Caco-2 (cell line): ENCODE data around the gene ZCCHC10. TPM values are rescaled to one million over a fixed set of nuclear protein-coding genes. Genes with fewer than 3 reads are reported as not detected.

Experiments
- BruUV-seq: library from RNA; stranded (reverse); fragments of 400-500 nt; replicated peaks from 2 replicates; lab custom pipeline; 2021; lab: Mats Ljungman, UMichigan
- CTCF ChIA-PET: fragments of 300-600 bp; sonication (Branson Sonifier 250); formaldehyde crosslinking; loops from one replicate; lab custom pipeline; 2022; ENCODE audit warnings: antibody characterized with exemption; lab: Charles Lee
- POLR2A ChIA-PET: fragments of 300-600 bp; sonication (Branson Sonifier 250); formaldehyde crosslinking; loops from one replicate; lab custom pipeline; 2022; ENCODE audit warnings: antibody characterized with exemption; lab: Charles Lee
- DNase-seq, 2 experiments: peaks; one replicate each; pipeline versions ENCODE4 v3.0.0 to v3.0.0-alpha.2; 2020 to 2022
- H3K27me3 ChIP-seq: replicated peaks from 2 replicates; pipeline ENCODE4 v1.6.0; 2011; ENCODE audit warnings: low read length; ENCODE audit not compliant: control insufficient read depth, insufficient read depth
- H3K36me3 ChIP-seq: 2 replicates; pipeline ENCODE4 v1.5.1; 2011; ENCODE audit warnings: low read length; ENCODE audit not compliant: control insufficient read depth, insufficient read depth
- H3K4me1 ChIP-seq: fragments of 250-450 bp; sonication (Bioruptor Pico); 2 replicates; pipeline ENCODE4 v1.5.1; 2020; ENCODE audit warnings: mild to moderate bottlenecking
- H3K4me3 ChIP-seq: 2 replicates; pipeline ENCODE4 v1.5.1; 2011; ENCODE audit warnings: low read depth, mild to moderate bottlenecking, control low read depth, low read length
- H3K9me3 ChIP-seq: fragments of 250-450 bp; sonication (Bioruptor Pico); 2 replicates; pipeline ENCODE4 v1.5.1; 2020; ENCODE audit warnings: mild to moderate bottlenecking, moderate library complexity
- H3K27ac Mint-ChIP-seq: one replicate; pipeline ENCODE4 v1.8.0; 2022; ENCODE audit warnings: mixed read lengths; ENCODE audit not compliant: unreplicated experiment
- H3K27me3 Mint-ChIP-seq: one replicate; pipeline ENCODE4 v1.8.0; 2022; ENCODE audit warnings: mixed read lengths; ENCODE audit not compliant: insufficient read depth, unreplicated experiment
- H3K36me3 Mint-ChIP-seq: one replicate; pipeline ENCODE4 v1.8.0; 2022; ENCODE audit warnings: mild to moderate bottlenecking, mixed read lengths; ENCODE audit not compliant: insufficient read depth, unreplicated experiment
- H3K4me1 Mint-ChIP-seq: one replicate; pipeline ENCODE4 v1.8.0; 2022; ENCODE audit warnings: low read depth, mixed read lengths; ENCODE audit not compliant: unreplicated experiment
- H3K4me3 Mint-ChIP-seq: one replicate; pipeline ENCODE4 v1.8.0; 2022; ENCODE audit warnings: mild to moderate bottlenecking, moderate library complexity, mixed read lengths; ENCODE audit not compliant: unreplicated experiment
- H3K9me3 Mint-ChIP-seq: one replicate; pipeline ENCODE4 v1.8.0; 2022; ENCODE audit warnings: mixed read lengths; ENCODE audit not compliant: unreplicated experiment
- CTCF ChIP-seq, 2 experiments: fragments of 200-600 bp in 1 of 2; IDR thresholded peaks; 1 replicate in 1 of 2; 2 replicates in 1 of 2; pipeline versions ENCODE4 v1.5.1 to v1.8.0; 2011 to 2022; ENCODE audit warnings: antibody characterized with exemption in 1 of 2, control low read depth in 1 of 2, inconsistent platforms in 1 of 2, low read depth in 1 of 2, low read length in 1 of 2, mild to moderate bottlenecking in 1 of 2, moderate library complexity in 1 of 2; ENCODE audit not compliant: insufficient read depth in 1 of 2, severe bottlenecking in 1 of 2, unreplicated experiment in 1 of 2
- intact Hi-C: fragments of 100-400 bp; cut with micrococcal nuclease; formaldehyde crosslinking; loops from one replicate; pipeline ENCODE4 v1.10.0; 2022; ENCODE audit not compliant: unreplicated experiment
- total RNA-seq: library from RNA; stranded (reverse); gene quantifications from 2 replicates; pipeline ENCODE4 v1.2.3, GENCODE V29; 2022

Gene ZCCHC10
- total RNA-seq, 1 experiment from 2014 or later, result 32.9 TPM

DNA sequence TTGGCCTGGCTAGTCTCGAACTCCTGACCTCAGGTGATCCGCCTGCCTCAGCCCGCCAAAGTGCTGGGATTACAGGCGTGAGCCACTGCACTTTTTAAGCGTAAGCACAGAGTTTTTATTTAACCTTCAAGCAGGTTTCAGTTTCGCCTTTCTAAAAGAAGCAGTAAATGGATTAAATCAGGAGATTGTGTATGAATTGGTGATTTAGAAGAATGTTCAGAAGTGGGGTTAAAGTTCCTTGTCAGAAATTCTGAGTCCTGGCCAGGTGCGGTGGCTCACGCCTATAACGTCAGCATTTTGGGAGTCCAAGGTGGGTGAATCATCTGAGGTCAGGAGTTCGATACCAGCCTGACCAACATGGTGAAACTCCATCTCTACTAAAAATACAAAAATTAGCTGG is 37.6 kb upstream of the ZCCHC10 start:
- Histone ChIP-seq H3K9me3 (no peaks in the 10 kb centered on the region), H3K4me1 (peaks cover 4% of the 10 kb centered on the region), H3K27me3 (no peaks in the 10 kb centered on the region), H3K4me3 (no peak overlapping the region), H3K36me3 (no peaks in the 10 kb centered on the region; the same call in 1 of the 2 replicates)
- TF ChIP-seq CTCF (IDR thresholded peaks at IDR 0.05; ENCODE audit: insufficient read depth in 1 of 2, low read depth in 1 of 2, low read length in 1 of 2, severe bottlenecking in 1 of 2, unreplicated experiment in 1 of 2), result no peak
- Mint-ChIP-seq H3K4me3 (no peak overlapping the region), H3K9me3 (no peaks in the 10 kb centered on the region), H3K27ac (no peak overlapping the region), H3K27me3 (no peaks in the 10 kb centered on the region), H3K4me1 (peaks cover 8% of the 10 kb centered on the region), H3K36me3 (peaks cover 35% of the 10 kb centered on the region)
- intact Hi-C loops, result no loop called here
- DNase-seq, result no peak
- CTCF ChIA-PET, result no interaction called here
- POLR2A ChIA-PET, result interaction anchor here (1.0 kb wide), 1 partner anchor 12 kb away, joined by 4 read pairs; the partner anchor contains the start of gene HSPA4
- BruUV-seq, result no TSS peak

- H3K9me3 Mint-ChIP-seq, result no peaks in the 10 kb centered on the region
- H3K4me3 Mint-ChIP-seq, result no peak overlapping the region
- H3K9me3 ChIP-seq, result no peaks in the 10 kb centered on the region
- H3K27ac Mint-ChIP-seq, result no peak overlapping the region
- H3K4me1 Mint-ChIP-seq, result peaks cover 17% of the 10 kb centered on the region
- H3K36me3 ChIP-seq, result no peaks in the 10 kb centered on the region; the same call in 1 of the 2 replicates
- TF ChIP-seq CTCF (IDR thresholded peaks at IDR 0.05; ENCODE audit: insufficient read depth in 1 of 2, low read depth in 1 of 2, low read length in 1 of 2, severe bottlenecking in 1 of 2, unreplicated experiment in 1 of 2), result no peak
- CTCF ChIA-PET, result no interaction called here
- intact Hi-C loops, result no loop called here
- no peaks in the 10 kb centered on the region for H3K27me3 ChIP-seq
- H3K27me3 Mint-ChIP-seq, result no peaks in the 10 kb centered on the region
- no TSS peak for BruUV-seq
- peaks cover 18% of the 10 kb centered on the region for H3K36me3 Mint-ChIP-seq
- DNase-seq, result no peak
- no peak overlapping the region for H3K4me3 ChIP-seq
- POLR2A ChIA-PET, result interaction anchor here (1.3 kb wide), 1 partner anchor 11 kb away, joined by 6 read pairs; the partner anchor contains the start of gene HSPA4
- H3K4me1 ChIP-seq, result peaks cover 4% of the 10 kb centered on the region
These were observed 35.9 kb upstream of the ZCCHC10 start for GRCh38 chr5:133062276-133062675.

DNA sequence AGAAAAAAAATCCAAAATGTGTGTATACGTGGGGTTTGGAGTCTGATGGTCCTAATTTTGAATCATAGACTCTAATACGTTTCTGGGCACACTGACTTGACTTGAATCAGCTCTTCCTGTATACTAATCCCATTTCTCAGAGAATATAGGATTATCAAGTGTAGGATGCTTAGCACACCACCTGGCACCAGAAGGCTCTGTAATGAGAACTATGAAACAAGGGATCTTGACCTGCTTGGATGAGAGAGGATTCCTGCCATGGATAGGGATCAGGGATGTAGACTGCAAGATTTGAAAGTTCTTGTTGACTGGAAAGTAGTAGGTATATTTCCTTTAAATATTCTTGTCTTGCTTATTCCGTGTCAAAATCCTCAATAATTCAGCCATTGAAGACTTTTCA is 33.3 kb upstream of the ZCCHC10 start:
- Mint-ChIP-seq H3K27me3 (no peaks in the 10 kb centered on the region), H3K9me3 (no peaks in the 10 kb centered on the region), H3K36me3 (peaks cover 14% of the 10 kb centered on the region), H3K4me1 (peaks cover 29% of the 10 kb centered on the region), H3K4me3 (no peak overlapping the region), H3K27ac (no peak overlapping the region)
- BruUV-seq, result no TSS peak
- peaks cover 9% of the 10 kb centered on the region for H3K4me1 ChIP-seq
- H3K36me3 ChIP-seq, result no peaks in the 10 kb centered on the region
- DNase-seq, result no peak
- intact Hi-C loops, result loop anchor here (10.0 kb wide), 1 partner anchor 155 kb away; no protein-coding TSS in a partner anchor
- ChIA-PET POLR2A (no interaction called here), CTCF (no interaction called here)
- no peak for TF ChIP-seq CTCF (IDR thresholded peaks at IDR 0.05; ENCODE audit: insufficient read depth in 1 of 2, low read depth in 1 of 2, low read length in 1 of 2, severe bottlenecking in 1 of 2, unreplicated experiment in 1 of 2)
- no peaks in the 10 kb centered on the region for H3K9me3 ChIP-seq
- H3K4me3 ChIP-seq, result no peak overlapping the region
- no peaks in the 10 kb centered on the region for H3K27me3 ChIP-seq
